ENCODE measurements around the gene USP20.

USP20 gene

GRCh38 chr9:129907201-129907600, 71.9 kb downstream of the USP20 start:
- DNase-seq (ENCODE audit: extremely low spot score, insufficient read length, low read depth): no peak
- FAIRE-seq: no peak

- FAIRE-seq: no peak
These were observed 73.6 kb downstream of the USP20 start for GRCh38 chr9:129908906-129909305.

GRCh38 chr9:129909851-129910250, 74.6 kb downstream of the USP20 start:
- DNase-seq (ENCODE audit: extremely low spot score, insufficient read length, low read depth): no peak
- no peak for FAIRE-seq

More at GRCh38 chr9:129908906-129909305, 73.6 kb downstream of the USP20 start:
- no peak for DNase-seq (ENCODE audit: extremely low spot score, insufficient read length, low read depth)

- DNase-seq (ENCODE audit: extremely low spot score, insufficient read length, low read depth) (no peak), FAIRE-seq (no peak)
These were observed 75.6 kb downstream of the USP20 start for GRCh38 chr9:129910628-129911567.

- no peak for FAIRE-seq
- no peak for DNase-seq (ENCODE audit: extremely low spot score, insufficient read length, low read depth)
These were observed 78.8 kb downstream of the USP20 start for GRCh38 chr9:129914051-129914450.

- DNase-seq (ENCODE audit: extremely low spot score, insufficient read length, low read depth): no peak
- no peak for FAIRE-seq
These were observed 81.4 kb downstream of the USP20 start for GRCh38 chr9:129916707-129917106.

- FAIRE-seq (no peak), DNase-seq (ENCODE audit: extremely low spot score, insufficient read length, low read depth) (no peak)
These were observed 83.2 kb downstream of the USP20 start for GRCh38 chr9:129918296-129918950.

GRCh38 chr9:129919277-129919676, 84.0 kb downstream of the USP20 start:
- no peak for DNase-seq (ENCODE audit: extremely low spot score, insufficient read length, low read depth)
- no peak for FAIRE-seq

- DNase-seq (ENCODE audit: extremely low spot score, insufficient read length, low read depth) (no peak), FAIRE-seq (no peak)
These were observed 84.6 kb downstream of the USP20 start for GRCh38 chr9:129919841-129920240.

- FAIRE-seq (no peak), DNase-seq (ENCODE audit: extremely low spot score, insufficient read length, low read depth) (no peak)
These were observed 86.6 kb downstream of the USP20 start for GRCh38 chr9:129921905-129922304.

- no peak for DNase-seq (ENCODE audit: extremely low spot score, insufficient read length, low read depth)
- no peak for FAIRE-seq
These were observed 88.3 kb downstream of the USP20 start for GRCh38 chr9:129923589-129923988.

GRCh38 chr9:129929496-129930125, 94.4 kb downstream of the USP20 start:
- FAIRE-seq: no peak
- DNase-seq (ENCODE audit: extremely low spot score, insufficient read length, low read depth): no peak

- no peak for DNase-seq (ENCODE audit: extremely low spot score, insufficient read length, low read depth)
- FAIRE-seq: no peak
These were observed 95.5 kb downstream of the USP20 start for GRCh38 chr9:129930743-129931142.

Data from GM18507 (cell line).